H54 (cell line): Measurements from ENCODE around the gene POLR2L.

ENCODE experiments used
- DNase-seq: peaks from one replicate; pipeline ENCODE4 v3.0.0; 2011; ENCODE audit warnings: low spot score, mixed read lengths; ENCODE audit not compliant: insufficient read length
- FAIRE-seq: peaks from 3 replicates; lab custom pipeline; 2011; peaks lifted over from hg19 to GRCh38; lab: Jason Lieb, UNC
- POLR2A ChIP-seq: IDR thresholded peaks from 2 replicates; pipeline ENCODE4 v1.6.1; 2011; ENCODE audit warnings: low read depth, mild to moderate bottlenecking, low read length

POLR2L gene

DNA sequence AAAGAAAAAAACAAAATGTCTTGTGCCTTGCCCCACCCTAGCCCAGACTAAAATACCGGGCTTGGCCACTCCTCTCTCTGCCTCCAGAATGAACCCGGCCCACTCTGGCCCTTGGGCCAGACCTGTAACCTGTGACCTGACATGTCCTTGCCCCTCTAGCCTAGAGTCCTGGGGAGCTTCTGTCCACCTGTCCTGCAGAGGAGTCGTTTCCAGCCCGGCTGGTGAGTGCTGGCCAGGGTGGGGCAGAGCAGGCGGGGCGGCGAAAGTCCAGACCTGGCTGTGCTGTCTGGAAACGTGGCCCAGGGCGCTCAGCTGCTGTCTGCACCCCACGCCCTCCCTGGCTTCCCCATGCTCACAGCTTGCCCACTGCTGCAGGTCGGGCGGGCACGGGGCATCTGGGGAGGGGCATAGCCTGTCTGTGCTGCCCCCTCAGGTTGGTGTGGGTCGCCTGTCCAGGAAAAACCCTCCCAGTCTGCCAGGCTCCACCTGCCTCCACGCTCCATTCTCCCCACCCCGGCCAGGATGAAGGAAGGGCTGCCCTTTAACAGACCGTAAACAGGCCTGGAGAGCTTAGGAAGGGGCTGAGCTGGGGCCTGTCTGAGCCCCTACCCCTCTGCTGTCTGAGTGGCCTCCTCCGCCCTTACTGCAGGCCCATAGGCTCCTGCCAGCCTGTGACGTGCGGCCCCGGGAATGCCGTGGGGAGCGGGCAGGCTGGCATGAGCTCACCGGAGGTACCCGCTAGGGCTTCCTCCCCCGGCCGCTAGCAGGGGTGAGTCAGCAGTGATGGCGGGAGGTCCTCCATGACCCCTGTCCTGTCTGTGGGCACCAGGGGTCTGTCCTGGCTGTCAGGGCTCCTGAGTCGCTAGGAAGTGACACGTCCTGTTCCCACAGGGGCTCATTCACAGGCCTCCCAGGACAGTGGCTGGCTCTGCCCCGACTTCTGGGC lies 7.7 kb downstream of the POLR2L start:
- peak; percentile 29; the same call in 1 of the 2 replicates for TF ChIP-seq POLR2A
- FAIRE-seq (no peak), DNase-seq (peak; percentile 94)

DNA sequence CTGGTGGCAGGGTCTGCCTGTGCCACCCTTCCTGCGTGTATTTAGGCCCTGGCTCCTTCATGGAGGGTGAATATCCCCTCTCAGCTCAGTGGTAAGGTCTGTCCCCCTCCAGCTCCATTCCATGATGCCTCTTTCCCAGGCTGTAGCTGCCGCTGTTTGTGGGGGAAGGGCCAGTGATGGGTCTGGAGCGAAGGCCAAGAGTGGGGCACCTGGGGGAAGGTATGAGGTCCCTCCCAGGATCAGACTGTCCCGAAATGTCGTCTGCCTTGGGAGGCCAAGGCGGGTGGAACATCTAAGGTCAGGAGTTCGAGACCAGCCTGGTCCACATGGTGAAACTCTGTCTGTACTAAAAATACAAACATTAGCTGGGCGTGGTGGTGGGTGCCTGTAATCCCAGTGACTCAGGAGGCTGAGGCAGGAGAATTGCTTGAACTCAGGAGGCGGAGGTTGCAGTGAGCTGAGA lies 8.4 kb downstream of the POLR2L start:
- no peak for DNase-seq
- no peak for FAIRE-seq
- no peak for TF ChIP-seq POLR2A

DNA sequence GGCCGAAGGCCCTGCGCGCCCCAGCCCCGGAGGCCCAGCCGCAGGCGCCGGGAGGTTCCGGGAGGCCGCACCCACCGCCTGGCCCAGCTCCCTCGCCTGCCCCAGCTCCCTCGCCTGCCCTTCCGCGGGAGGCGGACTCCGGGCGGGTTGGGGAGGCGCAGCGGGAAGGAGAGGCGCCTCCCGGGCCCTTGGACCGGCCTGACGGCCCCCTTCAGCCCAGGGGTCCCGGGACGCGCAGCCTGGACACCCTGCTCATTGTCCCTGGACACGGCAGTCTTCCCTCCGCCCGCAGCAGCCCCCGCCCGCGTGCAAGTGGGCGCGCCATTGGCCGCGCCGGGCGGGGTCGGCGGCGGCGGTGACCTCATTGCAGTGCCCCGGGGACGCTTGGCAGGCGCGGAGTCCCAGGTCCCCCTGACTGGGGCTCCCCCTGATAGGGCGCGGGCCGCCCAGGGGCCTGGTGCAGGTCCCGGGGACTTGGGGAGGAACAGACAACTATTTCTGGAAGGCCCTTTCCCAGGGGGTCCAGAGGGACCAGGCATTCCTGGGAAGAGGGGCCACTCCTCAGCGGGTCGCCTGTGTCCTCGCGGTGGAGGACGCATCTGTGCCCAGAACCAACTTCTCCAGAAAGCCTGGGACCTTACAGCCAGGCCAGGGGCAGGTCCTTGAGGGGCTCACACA lies 9.1 kb downstream of the POLR2L start:
- DNase-seq (no peak), FAIRE-seq (no peak)
- peak; percentile 20; the same call in 1 of the 2 replicates for TF ChIP-seq POLR2A

DNA sequence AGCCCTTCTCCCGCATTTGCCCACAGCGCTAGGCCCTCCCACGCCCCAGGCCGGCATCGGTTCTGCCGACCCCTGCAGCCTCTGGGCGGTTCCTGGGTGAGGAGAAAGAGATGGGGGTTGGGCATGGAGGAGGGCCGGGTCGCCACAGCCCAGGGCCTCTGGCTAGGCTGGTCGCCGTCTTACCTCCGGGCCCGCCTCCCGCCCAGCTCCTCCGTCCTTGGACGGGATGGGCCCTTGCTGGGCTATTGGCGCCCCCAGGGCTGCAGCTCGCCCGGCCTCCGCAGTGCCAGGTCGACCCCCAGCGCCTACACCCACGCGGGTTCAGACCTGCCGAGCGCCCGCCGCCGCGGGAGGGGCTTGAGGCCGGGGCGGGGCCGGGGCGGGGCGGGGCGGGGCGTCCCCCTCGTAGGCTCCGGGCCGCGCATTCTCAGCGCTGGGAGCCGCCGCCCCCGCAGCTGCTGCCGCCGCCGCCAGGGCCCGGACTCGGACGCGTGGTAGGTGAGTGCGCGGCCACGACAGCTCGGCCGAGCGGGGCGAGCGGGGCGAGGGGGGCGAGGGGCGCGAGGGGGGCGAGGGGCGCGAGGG lies 9.7 kb downstream of the POLR2L start, which contains the start of gene CD151:
TSS of gene CD151 (plus strand) at position 424 of the 585 bp plus-strand sequence. CDS start 3,118 bp downstream, outside the sequence.
- no peak for DNase-seq
- FAIRE-seq: no peak
- peak; percentile 58; the same call in 1 of the 2 replicates for TF ChIP-seq POLR2A

DNA sequence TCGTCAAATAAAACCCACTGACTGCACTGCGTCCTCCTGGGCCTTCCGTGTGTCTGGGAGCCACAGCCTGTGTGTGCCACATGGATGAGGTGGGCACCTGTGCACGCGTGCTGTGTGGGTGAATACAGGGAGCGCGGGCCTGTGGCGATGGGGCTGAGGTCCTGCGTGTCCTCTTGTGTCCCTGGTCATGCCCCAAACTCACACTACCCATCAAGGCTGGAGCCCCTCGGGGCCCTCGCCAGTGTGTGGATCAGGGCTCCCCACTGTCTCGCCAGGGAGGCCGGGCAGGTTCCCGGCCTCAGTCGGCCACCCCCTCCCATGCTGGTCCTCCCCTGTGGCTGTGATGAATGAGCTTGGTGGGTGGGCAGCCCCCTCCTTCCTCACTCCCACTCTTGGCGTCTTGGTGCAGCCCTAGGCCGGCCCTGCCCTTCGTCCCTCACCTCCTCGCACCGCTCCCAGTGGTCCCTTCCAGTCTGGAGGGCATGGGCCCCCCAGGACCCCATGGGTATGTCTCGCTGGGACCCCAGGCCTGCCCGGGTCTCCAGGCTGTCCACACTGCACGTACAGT lies 10.3 kb downstream of the POLR2L start:
- DNase-seq (no peak), FAIRE-seq (no peak)
- TF ChIP-seq POLR2A: no peak

DNA sequence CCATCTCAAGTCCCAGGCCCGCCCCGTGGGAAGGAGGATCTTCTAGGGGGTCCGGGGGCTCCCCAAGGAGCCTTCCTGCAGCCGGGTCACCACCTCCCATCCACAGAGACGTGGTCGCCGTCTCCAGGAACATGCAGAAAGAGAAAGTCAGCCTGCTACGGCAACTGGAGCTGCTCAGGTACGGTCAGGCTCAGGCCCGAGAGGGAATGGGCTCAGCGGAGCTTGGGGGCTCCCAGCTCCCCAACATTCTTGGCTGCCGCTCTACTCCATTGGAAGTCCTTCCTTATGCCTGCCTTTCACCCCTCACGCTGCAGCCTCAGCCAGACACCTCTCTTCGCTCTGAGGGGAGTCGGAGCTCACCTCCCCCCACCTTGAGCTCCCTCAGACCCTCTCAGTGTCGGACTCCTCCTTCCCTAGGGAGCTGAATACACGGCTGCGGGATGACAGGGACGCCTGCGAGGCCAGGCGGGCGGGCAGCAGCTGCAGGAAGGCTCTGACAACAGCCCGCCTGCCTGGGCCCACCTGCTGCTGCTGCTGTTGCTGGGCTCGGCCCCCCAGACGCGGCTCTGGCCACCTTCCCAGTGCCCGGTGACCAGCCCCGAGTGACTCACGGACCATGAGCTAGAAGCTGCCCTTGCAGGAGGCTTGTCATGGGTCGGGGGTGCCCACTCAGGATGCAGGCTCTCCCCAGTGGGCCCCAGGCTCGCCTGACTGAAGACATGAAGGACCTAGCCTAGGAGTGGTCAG lies 11.0 kb downstream of the POLR2L start:
- DNase-seq (peak; percentile 97), FAIRE-seq (peak; percentile 45)
- peak; percentile 25; the same call in 1 of the 2 replicates for TF ChIP-seq POLR2A

DNA sequence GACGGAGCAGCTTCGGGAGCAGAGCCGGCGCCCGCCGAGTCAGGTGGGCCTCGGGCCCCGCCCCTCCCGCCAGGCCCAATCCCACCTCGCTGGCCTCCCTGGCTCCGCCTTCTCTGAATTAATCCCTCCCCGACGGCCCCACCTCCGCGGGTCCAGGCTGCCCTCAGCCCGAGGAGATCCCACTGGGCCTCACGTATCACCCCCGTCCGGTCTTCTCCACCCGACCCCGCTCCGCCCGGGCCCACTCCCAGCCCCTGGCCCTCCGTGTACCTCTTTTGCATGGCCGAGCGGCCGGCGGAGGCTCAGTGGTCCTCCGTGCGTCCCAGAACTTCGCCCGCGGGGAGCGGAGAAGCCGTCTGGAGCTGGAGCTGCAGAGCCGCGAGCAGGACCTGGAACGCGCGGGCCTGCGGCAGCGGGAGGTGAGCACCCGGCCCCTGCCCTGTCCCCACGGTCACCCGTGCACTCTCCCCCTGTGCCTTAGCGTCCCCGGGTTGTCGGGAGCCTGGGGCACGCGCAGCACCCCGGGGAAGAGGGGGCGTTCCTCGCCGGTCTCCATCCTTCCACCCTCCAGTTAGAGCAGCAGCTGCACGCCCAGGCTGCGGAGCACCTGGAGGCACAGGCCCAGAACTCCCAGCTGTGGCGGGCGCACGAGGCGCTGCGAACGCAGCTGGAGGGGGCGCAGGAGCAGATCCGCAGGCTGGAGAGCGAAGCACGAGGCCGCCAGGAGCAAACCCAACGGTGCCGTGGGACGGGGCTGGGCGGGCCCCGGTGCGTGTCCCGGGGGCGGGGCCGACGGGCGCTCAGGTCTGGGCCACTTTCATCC lies 11.8 kb downstream of the POLR2L start:
- FAIRE-seq (no peak), DNase-seq (no peak)
- no peak for TF ChIP-seq POLR2A

DNA sequence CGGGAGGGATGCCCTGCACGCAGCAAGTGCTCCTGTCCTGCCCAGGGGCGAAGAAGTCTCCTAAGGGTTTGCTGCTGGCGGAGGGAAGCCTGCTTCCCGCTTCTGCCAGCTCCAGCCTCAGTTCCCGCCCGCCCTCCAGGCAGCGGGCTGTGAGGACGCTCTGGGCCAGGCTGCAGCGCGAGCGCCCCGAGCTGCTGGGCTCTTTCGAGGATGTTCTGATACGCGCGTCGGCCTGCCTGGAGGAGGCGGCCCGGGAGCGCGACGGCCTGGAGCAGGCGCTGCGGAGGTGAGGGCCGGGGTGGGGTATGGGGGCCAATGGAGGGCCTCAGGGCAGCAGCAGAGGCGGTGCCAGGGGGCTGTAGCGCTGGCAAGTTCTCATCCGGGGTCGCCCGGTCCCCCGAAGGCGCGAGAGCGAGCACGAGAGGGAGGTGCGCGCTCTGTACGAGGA lies 12.5 kb downstream of the POLR2L start:
- DNase-seq (no peak), FAIRE-seq (no peak)
- TF ChIP-seq POLR2A: no peak

DNA sequence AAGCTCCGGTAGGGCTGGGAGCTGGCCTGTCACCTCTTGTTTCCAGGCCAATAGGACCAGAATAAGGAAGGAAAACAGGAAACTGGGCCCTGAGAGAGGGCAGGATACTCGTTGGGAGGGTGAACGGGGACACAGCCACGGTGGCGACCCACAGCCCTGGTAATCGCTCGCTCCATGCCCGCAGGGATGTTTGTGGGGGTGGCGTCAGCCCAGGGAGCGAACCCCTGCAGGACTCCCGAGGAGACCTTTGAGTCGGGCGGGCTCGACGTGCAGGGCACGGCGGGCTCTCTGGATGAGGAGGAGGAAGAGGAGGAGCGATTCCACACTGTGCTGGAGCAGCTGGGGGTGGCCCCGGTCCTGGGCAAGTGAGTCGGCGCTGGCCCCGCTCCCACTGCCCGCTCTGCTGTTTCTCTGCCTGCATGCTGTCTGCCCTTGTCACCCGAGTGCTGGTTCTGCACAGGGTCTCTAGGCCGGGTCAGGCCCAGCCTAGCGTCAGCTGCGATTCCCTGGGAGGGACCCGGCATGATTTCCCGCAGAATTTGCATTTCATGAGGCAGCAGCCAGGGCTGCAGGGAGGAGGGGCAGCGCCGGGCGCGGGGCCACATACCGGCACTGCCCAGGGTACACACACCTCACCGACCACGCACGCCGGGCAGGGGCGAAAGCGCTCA lies 13.0 kb downstream of the POLR2L start:
- FAIRE-seq (no peak), DNase-seq (no peak)
- TF ChIP-seq POLR2A: no peak

DNA sequence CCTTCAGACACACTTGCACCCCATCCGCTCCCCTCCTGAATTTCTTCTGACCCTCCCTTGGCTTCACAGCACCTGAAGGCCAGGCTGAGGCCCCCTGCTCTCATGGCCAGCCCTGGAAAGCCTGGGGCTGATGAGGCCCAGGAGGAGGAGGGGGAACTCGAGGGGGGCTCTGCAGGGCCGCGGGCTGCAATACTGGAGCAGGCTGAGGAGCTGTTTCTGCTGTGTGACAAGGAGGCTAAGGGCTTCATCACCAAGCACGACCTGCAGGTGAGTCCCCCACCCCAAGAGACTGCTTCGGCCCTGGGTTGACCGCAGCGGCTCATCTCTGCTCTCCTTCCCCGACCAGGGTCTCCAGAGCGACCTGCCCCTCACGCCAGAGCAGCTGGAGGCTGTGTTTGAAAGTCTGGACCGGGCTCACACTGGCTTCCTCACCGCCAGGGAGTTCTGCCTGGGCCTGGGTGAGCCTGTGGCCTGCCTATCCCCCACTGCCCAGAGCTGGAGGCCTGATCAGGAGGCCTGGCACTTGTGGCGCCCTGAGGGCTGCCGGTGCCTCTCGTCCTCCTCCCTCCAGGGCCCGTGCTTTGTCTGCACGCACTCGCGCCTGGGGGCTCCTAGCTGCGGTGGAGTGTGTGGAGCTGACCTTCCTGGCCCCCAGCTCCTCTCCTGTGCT lies 13.7 kb downstream of the POLR2L start:
- no peak for DNase-seq
- FAIRE-seq: no peak
- TF ChIP-seq POLR2A: no peak

DNA sequence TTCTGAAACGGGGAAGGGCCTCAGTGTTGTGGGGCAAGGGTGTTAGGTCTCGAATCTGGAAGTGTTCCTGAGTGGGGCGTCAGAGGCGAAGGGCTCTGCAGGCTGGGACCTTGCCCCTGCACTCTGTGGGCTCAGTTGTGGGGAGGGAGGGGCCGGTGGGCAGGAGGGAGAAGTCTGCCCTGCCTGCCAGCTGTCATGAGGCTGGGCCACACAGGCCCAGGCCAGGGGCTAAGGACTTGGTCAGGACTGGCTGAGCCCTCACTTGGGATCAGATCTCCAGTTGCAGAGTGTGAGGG lies 14.5 kb downstream of the POLR2L start, which contains the start of gene CRACR2B:
TSS of gene CRACR2B (plus strand) at position 23 of the 296 bp plus-strand sequence. CDS start 689 bp downstream, outside the sequence.
- FAIRE-seq (no peak), DNase-seq (no peak)
- no peak for TF ChIP-seq POLR2A
